Sigmoid colon (tissue), 4 donors: Measurements from ENCODE around the gene PSORS1C1.

Source experiments
- CTCF ChIP-seq, 4 experiments: fragments of 450-650 bp in 3 of 4; fragments of 200-600 bp in 1 of 4; IDR thresholded peaks; one replicate each; pipeline ENCODE4 v1.5.1; 2016 to 2019; ENCODE audit warnings: antibody characterized with exemption in 4 of 4, mild to moderate bottlenecking in 3 of 4, moderate library complexity in 2 of 4
- POLR2A ChIP-seq, 2 donors: fragments of 450-650 bp; IDR thresholded peaks; one replicate each; pipeline ENCODE4 v1.6.1; 2016; ENCODE audit warnings: antibody characterized with exemption in 2 of 2, mild to moderate bottlenecking in 2 of 2, moderate library complexity in 2 of 2
- POLR2AphosphoS5 ChIP-seq, 4 donors: sonication (generic); formaldehyde crosslinking; IDR thresholded peaks; one replicate each; pipeline ENCODE4 v1.6.1; 2017; ENCODE audit warnings: antibody characterized with exemption in 4 of 4

GRCh38 chr6:31165986-31166385 is 51.4 kb downstream of the PSORS1C1 start:
- TF ChIP-seq POLR2A (IDR thresholded peaks at IDR 0.05) (no peak), CTCF (IDR thresholded peaks at IDR 0.05) (no peak), POLR2AphosphoS5 (IDR thresholded peaks at IDR 0.05) (no peak)
